ENCODE data around the gene ADGRB3. TPM values are rescaled to one million over a fixed set of nuclear protein-coding genes. Genes with fewer than 3 reads are reported as not detected.

Gene ADGRB3
- total RNA-seq, 1 donor from 2014 or later = 2.7 TPM

- Histone ChIP-seq H3K4me1 (no peaks in the 10 kb centered on the region), H3K4me3 (no peak overlapping the region), H3K36me3 (no peaks in the 10 kb centered on the region), H3K27ac (no peak overlapping the region), H3K27me3 (no peaks in the 10 kb centered on the region), H3K9me3 (no peaks in the 10 kb centered on the region)
- intact Hi-C loops (cut with DNase I) = no loop called here
- no peak for DNase-seq (ENCODE audit: extremely low spot score in 2 of 2)
- TF ChIP-seq POLR2A (IDR thresholded peaks at IDR 0.05) (no peak), CTCF (IDR thresholded peaks at IDR 0.05) (no peak), POLR2AphosphoS5 (IDR thresholded peaks at IDR 0.05; ENCODE audit: insufficient read depth in 1 of 2, low read depth in 1 of 2) (no peak)
Observed at GRCh38 chr6:69138893-69139494, 503.9 kb downstream of the ADGRB3 start.

- Histone ChIP-seq H3K36me3 (no peaks in the 10 kb centered on the region), H3K4me3 (no peak overlapping the region), H3K27ac (no peak overlapping the region), H3K27me3 (no peaks in the 10 kb centered on the region), H3K9me3 (no peaks in the 10 kb centered on the region), H3K4me1 (no peaks in the 10 kb centered on the region)
- intact Hi-C loops (cut with DNase I) = no loop called here
- no peak for DNase-seq (ENCODE audit: extremely low spot score in 2 of 2)
- TF ChIP-seq POLR2AphosphoS5 (IDR thresholded peaks at IDR 0.05; ENCODE audit: insufficient read depth in 1 of 2, low read depth in 1 of 2) (no peak), CTCF (IDR thresholded peaks at IDR 0.05) (no peak)
Observed at GRCh38 chr6:69145062-69145461, 510.0 kb downstream of the ADGRB3 start.

- Histone ChIP-seq H3K4me3 (no peak overlapping the region), H3K4me1 (no peaks in the 10 kb centered on the region), H3K27ac (no peak overlapping the region), H3K9me3 (no peaks in the 10 kb centered on the region), H3K36me3 (no peaks in the 10 kb centered on the region), H3K27me3 (no peaks in the 10 kb centered on the region)
- TF ChIP-seq POLR2AphosphoS5 (IDR thresholded peaks at IDR 0.05; ENCODE audit: insufficient read depth in 1 of 2, low read depth in 1 of 2) (no peak), POLR2A (IDR thresholded peaks at IDR 0.05) (no peak), CTCF (IDR thresholded peaks at IDR 0.05) (no peak)
- no peak for DNase-seq (ENCODE audit: extremely low spot score in 2 of 2)
- intact Hi-C loops (cut with DNase I) = no loop called here
Observed at GRCh38 chr6:69146385-69146784, 511.3 kb downstream of the ADGRB3 start.

GRCh38 chr6:69155467-69155866, 520.4 kb downstream of the ADGRB3 start:
- H3K9me3 ChIP-seq = no peaks in the 10 kb centered on the region
- TF ChIP-seq POLR2A (IDR thresholded peaks at IDR 0.05) = no peak
- no peak for TF ChIP-seq POLR2AphosphoS5 (IDR thresholded peaks at IDR 0.05; ENCODE audit: insufficient read depth in 1 of 2, low read depth in 1 of 2)
- TF ChIP-seq CTCF (IDR thresholded peaks at IDR 0.05) = no peak
- no peak overlapping the region for H3K27ac ChIP-seq
- no peaks in the 10 kb centered on the region for H3K27me3 ChIP-seq
- no peaks in the 10 kb centered on the region for H3K36me3 ChIP-seq
- no peaks in the 10 kb centered on the region for H3K4me1 ChIP-seq
- no peak overlapping the region for H3K4me3 ChIP-seq
- DNase-seq (ENCODE audit: extremely low spot score in 2 of 2) = no peak
- intact Hi-C loops (cut with DNase I) = no loop called here

- no peaks in the 10 kb centered on the region for H3K9me3 ChIP-seq
- TF ChIP-seq POLR2A (IDR thresholded peaks at IDR 0.05) = no peak
- TF ChIP-seq CTCF (IDR thresholded peaks at IDR 0.05) = no peak
- TF ChIP-seq POLR2AphosphoS5 (IDR thresholded peaks at IDR 0.05; ENCODE audit: insufficient read depth in 1 of 2, low read depth in 1 of 2) = no peak
- H3K4me3 ChIP-seq = no peak overlapping the region
- no peaks in the 10 kb centered on the region for H3K27me3 ChIP-seq
- intact Hi-C loops (cut with DNase I) = no loop called here
- DNase-seq (ENCODE audit: extremely low spot score in 2 of 2) = no peak
- H3K4me1 ChIP-seq = no peaks in the 10 kb centered on the region
- no peaks in the 10 kb centered on the region for H3K36me3 ChIP-seq
- no peak overlapping the region for H3K27ac ChIP-seq
Observed at GRCh38 chr6:69162811-69163210, 527.7 kb downstream of the ADGRB3 start.
